ENCODE data around the gene CACNA2D3. TPM values are rescaled to one million over a fixed set of nuclear protein-coding genes. Genes with fewer than 3 reads are reported as not detected.

CACNA2D3 gene
- total and polyA plus RNA-seq, 3 experiments from 2014 or later = not detected

- Histone ChIP-seq H3K4me3 (ENCODE audit: low read length) (no peak overlapping the region), H3K27ac (ENCODE audit: low read depth, low read length) (no peak overlapping the region), H3K4me1 (ENCODE audit: insufficient read depth, low read length) (no peaks in the 10 kb centered on the region), H3K36me3 (ENCODE audit: insufficient read depth, low read length) (no peaks in the 10 kb centered on the region), H3K9me3 (ENCODE audit: low read length) (no peaks in the 10 kb centered on the region), H3K27me3 (ENCODE audit: insufficient read depth, low read length, poor library complexity, severe bottlenecking) (no peaks in the 10 kb centered on the region)
- H3K36me3 Mint-ChIP-seq = no peaks in the 10 kb centered on the region
- H3K4me3 Mint-ChIP-seq = no peak overlapping the region
- H3K4me1 Mint-ChIP-seq = no peaks in the 10 kb centered on the region
- POLR2A ChIA-PET = no interaction called here
- CTCF ChIA-PET = no interaction called here
- no peak overlapping the region for H3K27ac Mint-ChIP-seq
- H3K9me3 Mint-ChIP-seq = peaks cover 0 to 4% (median 0%) of the 10 kb centered on the region in 5 donors
- DNase-seq = no peak
- no peaks in the 10 kb centered on the region for H3K27me3 Mint-ChIP-seq
These were observed 835.4 kb downstream of the CACNA2D3 start for GRCh38 chr3:54957711-54958110.

GRCh38 chr3:54960082-54960481 is 837.7 kb downstream of the CACNA2D3 start:
- ChIA-PET POLR2A (no interaction called here), CTCF (no interaction called here)
- H3K27ac ChIP-seq (ENCODE audit: low read depth, low read length) = no peak overlapping the region

DNA sequence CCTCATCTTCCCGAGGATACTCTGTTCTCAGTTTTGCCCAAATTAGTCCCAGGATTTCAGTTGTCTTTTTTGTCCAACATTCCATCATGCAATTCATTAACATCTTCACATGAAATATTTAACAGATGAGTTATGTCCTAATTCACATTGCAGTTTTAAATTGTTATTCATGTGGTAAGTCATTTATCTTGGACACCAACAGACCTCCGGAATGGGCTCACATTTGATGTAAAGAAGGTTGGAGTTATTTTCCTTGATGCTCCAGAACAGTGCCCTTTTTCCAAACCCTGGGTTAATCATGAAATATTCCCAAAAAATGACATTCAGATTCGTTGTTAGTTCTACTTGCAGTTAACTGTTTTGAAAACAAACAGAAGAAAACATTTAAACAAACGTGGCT is 838.3 kb downstream of the CACNA2D3 start:
- Mint-ChIP-seq H3K9me3 (peaks cover 0 to 4% (median 2%) of the 10 kb centered on the region in 5 donors), H3K27ac (no peak overlapping the region), H3K27me3 (no peaks in the 10 kb centered on the region), H3K4me1 (no peaks in the 10 kb centered on the region), H3K4me3 (no peak overlapping the region), H3K36me3 (no peaks in the 10 kb centered on the region)
- ChIA-PET CTCF (no interaction called here), POLR2A (no interaction called here)
- no peaks in the 10 kb centered on the region for H3K36me3 ChIP-seq (ENCODE audit: insufficient read depth, low read length)
- H3K9me3 ChIP-seq (ENCODE audit: low read length) = no peaks in the 10 kb centered on the region
- H3K4me3 ChIP-seq (ENCODE audit: low read length) = no peak overlapping the region
- no peaks in the 10 kb centered on the region for H3K27me3 ChIP-seq (ENCODE audit: insufficient read depth, low read length, poor library complexity, severe bottlenecking)
- no peak for DNase-seq
- no peak overlapping the region for H3K27ac ChIP-seq (ENCODE audit: low read depth, low read length)
- no peaks in the 10 kb centered on the region for H3K4me1 ChIP-seq (ENCODE audit: insufficient read depth, low read length)

More at GRCh38 chr3:54960082-54960481, 837.7 kb downstream of the CACNA2D3 start:
- no peak for DNase-seq
- H3K4me3 ChIP-seq (ENCODE audit: low read length) = no peak overlapping the region
- no peaks in the 10 kb centered on the region for H3K27me3 ChIP-seq (ENCODE audit: insufficient read depth, low read length, poor library complexity, severe bottlenecking)
- no peaks in the 10 kb centered on the region for H3K9me3 ChIP-seq (ENCODE audit: low read length)
- H3K36me3 ChIP-seq (ENCODE audit: insufficient read depth, low read length) = no peaks in the 10 kb centered on the region
- H3K4me3 Mint-ChIP-seq = no peak overlapping the region
- H3K36me3 Mint-ChIP-seq = no peaks in the 10 kb centered on the region
- peaks cover 0 to 4% (median 0%) of the 10 kb centered on the region in 5 donors for H3K9me3 Mint-ChIP-seq
- H3K4me1 Mint-ChIP-seq = no peaks in the 10 kb centered on the region
- no peak overlapping the region for H3K27ac Mint-ChIP-seq
- no peaks in the 10 kb centered on the region for H3K4me1 ChIP-seq (ENCODE audit: insufficient read depth, low read length)
- H3K27me3 Mint-ChIP-seq = no peaks in the 10 kb centered on the region

GRCh38 chr3:54962200-54962599 is 839.8 kb downstream of the CACNA2D3 start:
- no peaks in the 10 kb centered on the region for H3K4me1 Mint-ChIP-seq
- Histone ChIP-seq H3K4me1 (ENCODE audit: insufficient read depth, low read length) (no peaks in the 10 kb centered on the region), H3K36me3 (ENCODE audit: insufficient read depth, low read length) (no peaks in the 10 kb centered on the region), H3K27ac (ENCODE audit: low read depth, low read length) (no peak overlapping the region), H3K4me3 (ENCODE audit: low read length) (no peak overlapping the region), H3K27me3 (ENCODE audit: insufficient read depth, low read length, poor library complexity, severe bottlenecking) (no peaks in the 10 kb centered on the region), H3K9me3 (ENCODE audit: low read length) (no peaks in the 10 kb centered on the region)
- DNase-seq = no peak
- ChIA-PET POLR2A (no interaction called here), CTCF (no interaction called here)
- H3K36me3 Mint-ChIP-seq = no peaks in the 10 kb centered on the region
- no peak overlapping the region for H3K27ac Mint-ChIP-seq
- H3K9me3 Mint-ChIP-seq = peaks cover 0 to 4% (median 0%) of the 10 kb centered on the region in 5 donors
- H3K27me3 Mint-ChIP-seq = no peaks in the 10 kb centered on the region
- H3K4me3 Mint-ChIP-seq = no peak overlapping the region

- Histone ChIP-seq H3K4me1 (ENCODE audit: insufficient read depth, low read length) (no peaks in the 10 kb centered on the region), H3K9me3 (ENCODE audit: low read length) (no peaks in the 10 kb centered on the region), H3K4me3 (ENCODE audit: low read length) (no peak overlapping the region), H3K36me3 (ENCODE audit: insufficient read depth, low read length) (no peaks in the 10 kb centered on the region), H3K27ac (ENCODE audit: low read depth, low read length) (no peak overlapping the region), H3K27me3 (ENCODE audit: insufficient read depth, low read length, poor library complexity, severe bottlenecking) (no peaks in the 10 kb centered on the region)
- POLR2A ChIA-PET = no interaction called here
- Mint-ChIP-seq H3K4me3 (no peak overlapping the region), H3K4me1 (no peaks in the 10 kb centered on the region), H3K36me3 (no peaks in the 10 kb centered on the region), H3K27me3 (no peaks in the 10 kb centered on the region), H3K27ac (no peak overlapping the region), H3K9me3 (peaks cover 0 to 5% (median under 1%) of the 10 kb centered on the region in 5 donors)
- DNase-seq = no peak
- CTCF ChIA-PET = no interaction called here
These were observed 841.3 kb downstream of the CACNA2D3 start for GRCh38 chr3:54963641-54964040.

DNA sequence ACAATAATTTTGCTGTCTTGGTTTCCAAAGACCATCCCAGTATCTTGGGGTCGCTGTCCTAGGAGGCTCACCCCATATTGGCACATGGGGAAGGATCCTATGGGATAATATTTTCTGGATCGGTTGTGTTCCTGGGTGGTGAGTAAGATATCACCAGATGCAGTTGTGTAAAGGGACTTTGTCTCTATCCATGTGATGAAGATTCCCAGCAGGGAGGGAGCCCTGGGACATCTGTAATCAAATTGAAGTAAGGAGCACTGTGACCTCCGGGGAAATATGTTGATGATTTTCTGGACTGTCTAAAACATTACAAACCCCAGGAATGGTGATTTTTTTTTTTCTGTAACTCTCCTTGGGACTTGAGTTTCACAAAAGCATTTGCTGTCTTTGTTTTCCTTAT is 841.7 kb downstream of the CACNA2D3 start:
- peaks cover 0 to 7% (median 3%) of the 10 kb centered on the region in 5 donors for H3K9me3 Mint-ChIP-seq
- CTCF ChIA-PET = no interaction called here
- no peak overlapping the region for H3K27ac ChIP-seq (ENCODE audit: low read depth, low read length)

GRCh38 chr3:54965746-54966145 is 843.4 kb downstream of the CACNA2D3 start:
- H3K4me3 ChIP-seq (ENCODE audit: low read length) = no peak overlapping the region
- ChIA-PET CTCF (no interaction called here), POLR2A (no interaction called here)
- no peaks in the 10 kb centered on the region for H3K9me3 ChIP-seq (ENCODE audit: low read length)
- no peak overlapping the region for H3K4me3 Mint-ChIP-seq
- no peaks in the 10 kb centered on the region for H3K36me3 Mint-ChIP-seq
- no peaks in the 10 kb centered on the region for H3K4me1 Mint-ChIP-seq
- H3K27me3 ChIP-seq (ENCODE audit: insufficient read depth, low read length, poor library complexity, severe bottlenecking) = no peaks in the 10 kb centered on the region
- H3K27me3 Mint-ChIP-seq = no peaks in the 10 kb centered on the region
- no peak overlapping the region for H3K27ac ChIP-seq (ENCODE audit: low read depth, low read length)
- H3K4me1 ChIP-seq (ENCODE audit: insufficient read depth, low read length) = no peaks in the 10 kb centered on the region
- H3K9me3 Mint-ChIP-seq = peaks cover 0 to 7% (median 3%) of the 10 kb centered on the region in 5 donors
- no peak for DNase-seq
- H3K36me3 ChIP-seq (ENCODE audit: insufficient read depth, low read length) = no peaks in the 10 kb centered on the region
- H3K27ac Mint-ChIP-seq = no peak overlapping the region

More for the DNA sequence above, 841.7 kb downstream of the CACNA2D3 start:
- no peak for DNase-seq
- no peaks in the 10 kb centered on the region for H3K36me3 ChIP-seq (ENCODE audit: insufficient read depth, low read length)
- no peak overlapping the region for H3K4me3 ChIP-seq (ENCODE audit: low read length)
- POLR2A ChIA-PET = no interaction called here
- Mint-ChIP-seq H3K27ac (no peak overlapping the region), H3K4me1 (no peaks in the 10 kb centered on the region), H3K36me3 (no peaks in the 10 kb centered on the region), H3K27me3 (no peaks in the 10 kb centered on the region), H3K4me3 (no peak overlapping the region)
- H3K9me3 ChIP-seq (ENCODE audit: low read length) = no peaks in the 10 kb centered on the region
- H3K27me3 ChIP-seq (ENCODE audit: insufficient read depth, low read length, poor library complexity, severe bottlenecking) = no peaks in the 10 kb centered on the region
- no peaks in the 10 kb centered on the region for H3K4me1 ChIP-seq (ENCODE audit: insufficient read depth, low read length)

- no peaks in the 10 kb centered on the region for H3K27me3 ChIP-seq (ENCODE audit: insufficient read depth, low read length, poor library complexity, severe bottlenecking)
- ChIA-PET CTCF (no interaction called here), POLR2A (no interaction called here)
- H3K4me1 Mint-ChIP-seq = no peaks in the 10 kb centered on the region
- H3K27me3 Mint-ChIP-seq = no peaks in the 10 kb centered on the region
- H3K4me3 Mint-ChIP-seq = no peak overlapping the region
- H3K9me3 ChIP-seq (ENCODE audit: low read length) = no peaks in the 10 kb centered on the region
- H3K4me1 ChIP-seq (ENCODE audit: insufficient read depth, low read length) = no peaks in the 10 kb centered on the region
- no peaks in the 10 kb centered on the region for H3K36me3 ChIP-seq (ENCODE audit: insufficient read depth, low read length)
- H3K27ac Mint-ChIP-seq = no peak overlapping the region
- H3K36me3 Mint-ChIP-seq = no peaks in the 10 kb centered on the region
- H3K9me3 Mint-ChIP-seq = peaks cover 0 to 8% (median 4%) of the 10 kb centered on the region in 5 donors
- no peak overlapping the region for H3K4me3 ChIP-seq (ENCODE audit: low read length)
- no peak overlapping the region for H3K27ac ChIP-seq (ENCODE audit: low read depth, low read length)
- DNase-seq = no peak
These were observed 844.6 kb downstream of the CACNA2D3 start for GRCh38 chr3:54966979-54967378.

- POLR2A ChIA-PET = no interaction called here
These were observed 845.4 kb downstream of the CACNA2D3 start for GRCh38 chr3:54967731-54968161.

More at GRCh38 chr3:54967731-54968161, 845.4 kb downstream of the CACNA2D3 start:
- no peaks in the 10 kb centered on the region for H3K36me3 Mint-ChIP-seq
- CTCF ChIA-PET = no interaction called here
- H3K27ac Mint-ChIP-seq = no peak overlapping the region
- Histone ChIP-seq H3K9me3 (ENCODE audit: low read length) (no peaks in the 10 kb centered on the region), H3K36me3 (ENCODE audit: insufficient read depth, low read length) (no peaks in the 10 kb centered on the region), H3K27me3 (ENCODE audit: insufficient read depth, low read length, poor library complexity, severe bottlenecking) (no peaks in the 10 kb centered on the region), H3K4me3 (ENCODE audit: low read length) (no peak overlapping the region), H3K4me1 (ENCODE audit: insufficient read depth, low read length) (no peaks in the 10 kb centered on the region), H3K27ac (ENCODE audit: low read depth, low read length) (no peak overlapping the region)
- no peaks in the 10 kb centered on the region for H3K4me1 Mint-ChIP-seq
- peaks cover 0 to 8% (median 4%) of the 10 kb centered on the region in 5 donors for H3K9me3 Mint-ChIP-seq
- H3K4me3 Mint-ChIP-seq = no peak overlapping the region
- H3K27me3 Mint-ChIP-seq = no peaks in the 10 kb centered on the region
- DNase-seq = no peak

All from CD8-positive, alpha-beta memory T cell (primary cell).